Measurements from ENCODE around the gene RHBDL1.

Gene RHBDL1

DNA sequence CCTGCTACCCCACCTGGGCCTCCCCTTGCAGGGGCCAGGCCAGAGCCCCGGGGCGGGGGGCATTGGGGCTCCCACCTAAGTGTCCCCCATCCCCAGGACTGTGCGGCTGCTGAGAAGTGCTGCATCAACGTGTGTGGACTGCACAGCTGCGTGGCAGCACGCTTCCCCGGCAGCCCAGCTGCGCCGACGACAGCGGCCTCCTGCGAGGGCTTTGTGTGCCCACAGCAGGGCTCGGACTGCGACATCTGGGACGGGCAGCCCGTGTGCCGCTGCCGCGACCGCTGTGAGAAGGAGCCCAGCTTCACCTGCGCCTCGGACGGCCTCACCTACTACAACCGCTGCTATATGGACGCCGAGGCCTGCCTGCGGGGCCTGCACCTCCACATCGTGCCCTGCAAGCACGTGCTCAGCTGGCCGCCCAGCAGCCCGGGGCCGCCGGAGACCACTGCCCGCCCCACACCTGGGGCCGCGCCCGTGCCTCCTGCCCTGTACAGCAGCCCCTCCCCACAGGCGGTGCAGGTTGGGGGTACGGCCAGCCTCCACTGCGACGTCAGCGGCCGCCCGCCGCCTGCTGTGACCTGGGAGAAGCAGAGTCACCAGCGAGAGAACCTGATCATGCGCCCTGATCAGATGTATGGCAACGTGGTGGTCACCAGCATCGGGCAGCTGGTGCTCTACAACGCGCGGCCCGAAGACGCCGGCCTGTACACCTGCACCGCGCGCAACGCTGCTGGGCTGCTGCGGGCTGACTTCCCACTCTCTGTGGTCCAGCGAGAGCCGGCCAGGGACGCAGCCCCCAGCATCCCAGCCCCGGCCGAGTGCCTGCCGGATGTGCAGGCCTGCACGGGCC lies 42.8 kb upstream of the RHBDL1 start:
- DNase-seq (ENCODE audit: extremely low spot score) = no peak
- ChIA-PET CTCF (no interaction called here), POLR2A (no interaction called here)
- TF ChIP-seq, protein P1, sequence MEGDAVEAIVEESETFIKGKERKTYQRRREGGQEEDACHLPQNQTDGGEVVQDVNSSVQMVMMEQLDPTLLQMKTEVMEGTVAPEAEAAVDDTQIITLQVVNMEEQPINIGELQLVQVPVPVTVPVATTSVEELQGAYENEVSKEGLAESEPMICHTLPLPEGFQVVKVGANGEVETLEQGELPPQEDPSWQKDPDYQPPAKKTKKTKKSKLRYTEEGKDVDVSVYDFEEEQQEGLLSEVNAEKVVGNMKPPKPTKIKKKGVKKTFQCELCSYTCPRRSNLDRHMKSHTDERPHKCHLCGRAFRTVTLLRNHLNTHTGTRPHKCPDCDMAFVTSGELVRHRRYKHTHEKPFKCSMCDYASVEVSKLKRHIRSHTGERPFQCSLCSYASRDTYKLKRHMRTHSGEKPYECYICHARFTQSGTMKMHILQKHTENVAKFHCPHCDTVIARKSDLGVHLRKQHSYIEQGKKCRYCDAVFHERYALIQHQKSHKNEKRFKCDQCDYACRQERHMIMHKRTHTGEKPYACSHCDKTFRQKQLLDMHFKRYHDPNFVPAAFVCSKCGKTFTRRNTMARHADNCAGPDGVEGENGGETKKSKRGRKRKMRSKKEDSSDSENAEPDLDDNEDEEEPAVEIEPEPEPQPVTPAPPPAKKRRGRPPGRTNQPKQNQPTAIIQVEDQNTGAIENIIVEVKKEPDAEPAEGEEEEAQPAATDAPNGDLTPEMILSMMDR (IDR thresholded peaks at IDR 0.05; ENCODE audit: control extremely low read depth, extremely low read depth, low read depth, missing control alignments) = no peak

DNA sequence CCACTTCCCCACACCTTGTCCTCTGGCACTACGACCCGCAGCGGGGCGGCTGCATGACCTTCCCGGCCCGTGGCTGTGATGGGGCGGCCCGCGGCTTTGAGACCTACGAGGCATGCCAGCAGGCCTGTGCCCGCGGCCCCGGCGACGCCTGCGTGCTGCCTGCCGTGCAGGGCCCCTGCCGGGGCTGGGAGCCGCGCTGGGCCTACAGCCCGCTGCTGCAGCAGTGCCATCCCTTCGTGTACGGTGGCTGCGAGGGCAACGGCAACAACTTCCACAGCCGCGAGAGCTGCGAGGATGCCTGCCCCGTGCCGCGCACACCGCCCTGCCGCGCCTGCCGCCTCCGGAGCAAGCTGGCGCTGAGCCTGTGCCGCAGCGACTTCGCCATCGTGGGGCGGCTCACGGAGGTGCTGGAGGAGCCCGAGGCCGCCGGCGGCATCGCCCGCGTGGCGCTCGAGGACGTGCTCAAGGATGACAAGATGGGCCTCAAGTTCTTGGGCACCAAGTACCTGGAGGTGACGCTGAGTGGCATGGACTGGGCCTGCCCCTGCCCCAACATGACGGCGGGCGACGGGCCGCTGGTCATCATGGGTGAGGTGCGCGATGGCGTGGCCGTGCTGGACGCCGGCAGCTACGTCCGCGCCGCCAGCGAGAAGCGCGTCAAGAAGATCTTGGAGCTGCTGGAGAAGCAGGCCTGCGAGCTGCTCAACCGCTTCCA lies 42.0 kb upstream of the RHBDL1 start:
- TF ChIP-seq, protein P1 (IDR thresholded peaks at IDR 0.05; ENCODE audit: control extremely low read depth, extremely low read depth, low read depth, missing control alignments) = no peak
- no peak for DNase-seq (ENCODE audit: extremely low spot score)
- CTCF ChIA-PET = no interaction called here
- POLR2A ChIA-PET = no interaction called here

DNA sequence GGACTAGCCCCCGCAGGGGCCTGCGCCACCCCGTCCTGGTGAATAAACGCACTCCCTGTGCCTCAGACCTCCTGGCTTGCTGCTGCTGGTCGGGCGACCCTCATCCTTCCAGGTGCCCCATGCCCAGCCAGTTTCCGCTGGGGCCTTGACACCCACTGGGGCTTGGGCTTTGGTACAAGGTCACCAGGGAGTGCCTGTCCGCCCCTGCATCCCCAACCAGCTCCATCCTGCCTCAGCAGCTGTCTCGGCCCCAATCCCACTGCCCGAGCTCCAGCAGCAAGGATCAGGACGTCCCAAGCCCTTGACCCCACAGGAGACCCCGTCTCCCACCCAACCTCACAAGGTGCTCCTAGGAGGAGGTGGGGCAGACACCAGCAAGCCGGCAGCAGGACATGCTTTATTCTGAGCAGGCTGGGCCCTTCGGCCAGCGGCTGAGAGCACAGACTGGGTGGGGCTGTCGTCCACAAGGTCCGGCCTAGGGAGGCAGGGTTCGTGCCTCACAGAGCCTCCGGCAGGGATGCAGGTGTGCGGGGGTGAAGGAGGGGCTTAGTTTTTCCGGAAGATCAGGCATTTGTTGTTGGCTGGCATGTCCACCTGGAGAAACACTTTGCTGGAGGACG lies 41.3 kb upstream of the RHBDL1 start:
- TF ChIP-seq, protein P1 (IDR thresholded peaks at IDR 0.05; ENCODE audit: control extremely low read depth, extremely low read depth, low read depth, missing control alignments) = no peak
- DNase-seq (ENCODE audit: extremely low spot score) = no peak
- POLR2A ChIA-PET = no interaction called here
- CTCF ChIA-PET = no interaction called here

DNA sequence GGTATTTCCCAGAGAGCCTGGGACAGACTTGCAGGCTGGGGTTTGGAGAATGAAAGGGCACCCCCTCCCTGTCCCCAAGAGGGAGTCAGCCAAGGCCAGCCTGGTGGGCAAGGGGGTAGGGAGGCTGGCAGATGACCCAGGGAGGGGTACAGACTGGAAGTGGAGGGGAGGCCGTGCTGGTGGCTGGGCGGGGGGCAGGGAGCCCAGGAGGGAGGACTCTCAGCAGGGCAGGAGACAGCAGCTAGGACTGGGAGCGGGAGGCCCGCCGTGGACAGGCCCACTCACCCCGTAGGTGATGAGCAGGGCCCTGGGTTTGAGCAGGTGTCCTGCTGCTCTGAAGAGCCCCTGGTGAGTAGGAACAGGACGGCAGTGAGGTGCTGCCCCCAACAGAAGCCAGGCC lies 40.5 kb upstream of the RHBDL1 start:
- TF ChIP-seq, protein P1 (IDR thresholded peaks at IDR 0.05; ENCODE audit: control extremely low read depth, extremely low read depth, low read depth, missing control alignments) = no peak
- ChIA-PET POLR2A (no interaction called here), CTCF (no interaction called here)
- no peak for DNase-seq (ENCODE audit: extremely low spot score)

DNA sequence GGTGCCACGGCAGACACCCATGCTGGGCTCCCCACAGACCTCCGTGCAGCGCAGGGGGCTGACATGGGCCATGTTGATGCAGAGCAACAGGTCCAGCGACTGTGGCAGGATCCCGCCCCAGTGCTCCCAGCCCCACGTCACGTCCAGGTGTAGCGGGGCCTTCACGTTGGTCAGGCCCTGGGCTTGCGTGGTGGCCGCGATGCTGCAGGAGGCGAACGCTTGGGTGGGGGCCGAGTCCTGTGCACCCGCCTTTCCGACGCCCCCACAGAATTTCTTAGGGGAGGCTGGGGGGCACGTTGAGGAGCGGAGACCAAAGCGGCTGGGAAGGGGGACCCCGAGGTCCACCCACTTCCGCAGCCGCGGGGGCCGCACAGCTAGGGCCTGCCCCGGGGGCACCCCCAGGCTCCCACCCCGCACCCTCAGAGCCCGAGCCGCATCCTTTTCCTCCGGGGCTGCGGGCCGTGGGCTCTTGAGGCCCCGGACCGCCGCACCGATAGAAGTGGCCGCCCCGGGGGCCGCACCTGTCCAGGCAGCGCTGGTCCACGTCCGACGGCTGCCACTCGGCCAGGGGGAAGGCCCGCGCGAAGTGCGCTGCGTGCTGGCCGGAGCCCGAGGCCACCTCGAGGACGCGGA lies 39.8 kb upstream of the RHBDL1 start:
- ChIA-PET CTCF (interaction anchor here (1.1 to 2.5 kb wide), 2 partner anchors 13 to 26 kb away, joined by 3 to 13 read pairs; partner anchors contain the start of gene WDR90), POLR2A (interaction anchor here (0.7 kb wide), 1 partner anchor 15 kb away, joined by 4 read pairs; no protein-coding TSS in a partner anchor)
- no peak for DNase-seq (ENCODE audit: extremely low spot score)
- TF ChIP-seq, protein P1 (IDR thresholded peaks at IDR 0.05; ENCODE audit: control extremely low read depth, extremely low read depth, low read depth, missing control alignments) = no peak
